SK-N-SH treated with all-trans-retinoic acid at 6 μM for 48 hours (cell line): ENCODE data around the gene SPOCK1.

Source experiments
- ATAC-seq: fragments of 200-7000 bp; cut with Tn5 transposase; 3 replicates; pipeline ENCODE4 v1.9.1; 2020; ENCODE audit warnings: mild to moderate bottlenecking, moderate library complexity
- ARNTL ChIP-seq: fragments of 450-650 bp; formaldehyde crosslinking; IDR thresholded peaks from 2 replicates; pipeline ENCODE4 v1.5.0; 2020; ENCODE audit warnings: low read depth, mild to moderate bottlenecking, moderate library complexity, borderline replicate concordance
- CSDC2 ChIP-seq: fragments of 250-450 bp; sonication (Bioruptor Pico); IDR thresholded peaks from 2 replicates; pipeline ENCODE4 v1.5.0; 2020; ENCODE audit warnings: mild to moderate bottlenecking, moderate library complexity
- CSRNP3 ChIP-seq: fragments of 250-450 bp; sonication (Bioruptor Pico); IDR thresholded peaks from 2 replicates; pipeline ENCODE4 v1.5.1; 2021; ENCODE audit warnings: mild to moderate bottlenecking, moderate library complexity
- GLIS3 ChIP-seq: fragments of 250-450 bp; sonication (Bioruptor Pico); IDR thresholded peaks from 2 replicates; pipeline ENCODE4 v1.5.0; 2020; ENCODE audit warnings: mild to moderate bottlenecking, moderate library complexity
- ISL1 ChIP-seq: fragments of 250-450 bp; sonication (Bioruptor Pico); IDR thresholded peaks from 2 replicates; pipeline ENCODE4 v2.1.2; 2022; ENCODE audit warnings: mild to moderate bottlenecking, moderate library complexity
- OSR1 ChIP-seq: fragments of 250-450 bp; sonication (Bioruptor Pico); IDR thresholded peaks from 2 replicates; pipeline ENCODE4 v1.8.0; 2022; ENCODE audit warnings: moderate library complexity, mild to moderate bottlenecking, inconsistent platforms
- PATZ1 ChIP-seq: fragments of 250-450 bp; sonication (Bioruptor Pico); IDR thresholded peaks from 2 replicates; pipeline ENCODE4 v1.8.0; 2020; ENCODE audit warnings: mild to moderate bottlenecking, moderate library complexity, borderline replicate concordance
- PPARA ChIP-seq: fragments of 250-450 bp; sonication (Bioruptor Pico); IDR thresholded peaks from 2 replicates; pipeline ENCODE4 v1.5.0; 2020; ENCODE audit warnings: mild to moderate bottlenecking, borderline replicate concordance
- RARB ChIP-seq: fragments of 250-450 bp; sonication (Bioruptor Pico); IDR thresholded peaks from 2 replicates; pipeline ENCODE4 v1.8.0; 2021; ENCODE audit warnings: mild to moderate bottlenecking, moderate library complexity
- SNAI2 ChIP-seq: fragments of 250-450 bp; sonication (Bioruptor Pico); IDR thresholded peaks from 2 replicates; pipeline ENCODE4 v1.5.0; 2020; ENCODE audit warnings: mild to moderate bottlenecking, moderate library complexity
- TCF4 ChIP-seq: fragments of 250-450 bp; sonication (Bioruptor Pico); IDR thresholded peaks from 2 replicates; pipeline ENCODE4 v1.8.0; 2021; ENCODE audit warnings: mild to moderate bottlenecking, moderate library complexity, borderline replicate concordance
- ZC3H10 ChIP-seq: fragments of 250-450 bp; sonication (Bioruptor Pico); IDR thresholded peaks from 2 replicates; pipeline ENCODE4 v1.5.1; 2021; ENCODE audit warnings: mild to moderate bottlenecking, moderate library complexity
- ZFP3 ChIP-seq: fragments of 250-450 bp; sonication (Bioruptor Pico); IDR thresholded peaks from 2 replicates; pipeline ENCODE4 v1.5.0; 2020; ENCODE audit warnings: mild to moderate bottlenecking, moderate library complexity
- ZNF565 ChIP-seq: fragments of 450-650 bp; formaldehyde crosslinking; conservative IDR thresholded peaks from 2 replicates; pipeline ENCODE4 v1.5.0; 2020; ENCODE audit warnings: low read depth, mild to moderate bottlenecking, moderate library complexity
- ZNF70 ChIP-seq: fragments of 450-650 bp; formaldehyde crosslinking; IDR thresholded peaks from 2 replicates; pipeline ENCODE4 v1.5.0; 2020; ENCODE audit warnings: mild to moderate bottlenecking, moderate library complexity
- ZNF8 ChIP-seq: fragments of 450-650 bp; formaldehyde crosslinking; IDR thresholded peaks from 2 replicates; pipeline ENCODE4 v1.5.0; 2020; ENCODE audit warnings: mild to moderate bottlenecking, moderate library complexity
- TF ChIP-seq, protein P1 (sequence below): fragments of 250-450 bp; sonication (Bioruptor Pico); IDR thresholded peaks from 2 replicates; pipeline ENCODE4 v1.5.0; 2020; ENCODE audit warnings: mild to moderate bottlenecking, moderate library complexity

Gene SPOCK1

GRCh38 chr5:137375741-137376526, 123.2 kb downstream of the SPOCK1 start:
- no peak for ATAC-seq
- TF ChIP-seq CSRNP3 = no peak
- no peak for TF ChIP-seq PATZ1 (CRISPR knock-in tag)
- TF ChIP-seq CSDC2 (CRISPR knock-in tag) = no peak
- no peak for TF ChIP-seq ZNF8
- no peak for TF ChIP-seq GLIS3 (CRISPR knock-in tag)
- TF ChIP-seq ZNF565 (CRISPR knock-in tag) = no peak
- no peak for TF ChIP-seq ISL1 (CRISPR knock-in tag)
- TF ChIP-seq ARNTL = no peak
- TF ChIP-seq OSR1 = no peak
- TF ChIP-seq ZFP3 (CRISPR knock-in tag) = no peak
- no peak for TF ChIP-seq SNAI2 (CRISPR knock-in tag)
- no peak for TF ChIP-seq RARB (CRISPR knock-in tag)

DNA sequence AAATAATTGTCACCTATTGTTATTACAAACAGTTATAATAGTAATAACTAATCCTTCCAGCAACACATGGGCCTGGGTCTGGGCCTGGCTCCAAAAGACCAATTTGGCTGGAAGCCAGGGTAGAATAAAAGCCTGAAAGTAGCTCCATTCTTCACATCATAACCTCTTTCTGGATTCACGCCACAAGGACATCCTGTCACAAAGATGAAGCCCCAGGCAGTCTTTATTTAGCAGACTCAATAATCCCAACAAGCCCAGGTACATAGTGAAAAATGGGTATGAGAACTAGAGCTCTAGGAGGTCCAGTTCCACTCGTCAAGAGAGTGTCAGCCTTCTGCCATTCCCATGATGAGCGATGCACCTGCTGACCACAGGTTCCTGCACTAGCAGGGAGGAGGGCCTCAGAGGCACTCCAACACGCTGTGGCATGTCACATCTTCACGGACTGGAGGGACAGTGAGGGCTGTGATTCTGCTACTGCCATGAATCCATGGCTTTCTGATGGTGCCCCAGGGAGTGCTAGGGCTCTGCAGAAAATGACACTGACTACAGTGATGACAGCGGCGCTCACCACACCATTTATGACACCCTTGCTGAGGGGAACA, 124.9 kb downstream of the SPOCK1 start:
- TF ChIP-seq ZNF565 (CRISPR knock-in tag) (no peak), PPARA (CRISPR knock-in tag) (no peak), ISL1 (CRISPR knock-in tag) (peak; percentile 67), TCF4 (peak; percentile 45; the same call in 1 of the 2 replicates), ZNF70 (CRISPR knock-in tag) (no peak)
- TF ChIP-seq, protein P1, sequence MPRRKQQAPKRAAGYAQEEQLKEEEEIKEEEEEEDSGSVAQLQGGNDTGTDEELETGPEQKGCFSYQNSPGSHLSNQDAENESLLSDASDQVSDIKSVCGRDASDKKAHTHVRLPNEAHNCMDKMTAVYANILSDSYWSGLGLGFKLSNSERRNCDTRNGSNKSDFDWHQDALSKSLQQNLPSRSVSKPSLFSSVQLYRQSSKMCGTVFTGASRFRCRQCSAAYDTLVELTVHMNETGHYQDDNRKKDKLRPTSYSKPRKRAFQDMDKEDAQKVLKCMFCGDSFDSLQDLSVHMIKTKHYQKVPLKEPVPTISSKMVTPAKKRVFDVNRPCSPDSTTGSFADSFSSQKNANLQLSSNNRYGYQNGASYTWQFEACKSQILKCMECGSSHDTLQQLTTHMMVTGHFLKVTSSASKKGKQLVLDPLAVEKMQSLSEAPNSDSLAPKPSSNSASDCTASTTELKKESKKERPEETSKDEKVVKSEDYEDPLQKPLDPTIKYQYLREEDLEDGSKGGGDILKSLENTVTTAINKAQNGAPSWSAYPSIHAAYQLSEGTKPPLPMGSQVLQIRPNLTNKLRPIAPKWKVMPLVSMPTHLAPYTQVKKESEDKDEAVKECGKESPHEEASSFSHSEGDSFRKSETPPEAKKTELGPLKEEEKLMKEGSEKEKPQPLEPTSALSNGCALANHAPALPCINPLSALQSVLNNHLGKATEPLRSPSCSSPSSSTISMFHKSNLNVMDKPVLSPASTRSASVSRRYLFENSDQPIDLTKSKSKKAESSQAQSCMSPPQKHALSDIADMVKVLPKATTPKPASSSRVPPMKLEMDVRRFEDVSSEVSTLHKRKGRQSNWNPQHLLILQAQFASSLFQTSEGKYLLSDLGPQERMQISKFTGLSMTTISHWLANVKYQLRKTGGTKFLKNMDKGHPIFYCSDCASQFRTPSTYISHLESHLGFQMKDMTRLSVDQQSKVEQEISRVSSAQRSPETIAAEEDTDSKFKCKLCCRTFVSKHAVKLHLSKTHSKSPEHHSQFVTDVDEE (CRISPR knock-in tag) = 0 out of 2 replicates have a peak, but pooled peaks have one; percentile 54
- ATAC-seq = peak; percentile 61; the same call in 2 of the 3 replicates

DNA sequence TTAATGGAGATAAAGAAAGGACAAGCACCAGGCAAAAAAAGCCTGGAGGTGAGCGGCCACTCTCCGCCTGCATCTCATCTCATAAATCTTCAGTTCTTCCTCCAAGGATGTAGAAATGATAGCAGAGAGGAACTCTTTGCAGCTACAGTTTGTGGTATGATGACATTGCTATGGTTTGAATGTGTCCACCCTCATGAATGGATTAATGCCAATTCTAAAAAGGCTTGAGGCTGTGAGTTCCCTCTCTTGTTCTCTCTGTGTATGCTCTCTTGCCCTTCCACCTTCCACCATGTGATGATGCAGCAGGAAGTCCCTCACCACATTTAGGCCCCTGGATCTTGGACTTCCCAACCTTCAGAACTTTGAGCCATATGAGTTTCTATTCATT, 126.4 kb downstream of the SPOCK1 start:
- no peak for ATAC-seq
- TF ChIP-seq PATZ1 (CRISPR knock-in tag) (no peak), GLIS3 (CRISPR knock-in tag) (no peak), RARB (CRISPR knock-in tag) (no peak), ZC3H10 (no peak)

DNA sequence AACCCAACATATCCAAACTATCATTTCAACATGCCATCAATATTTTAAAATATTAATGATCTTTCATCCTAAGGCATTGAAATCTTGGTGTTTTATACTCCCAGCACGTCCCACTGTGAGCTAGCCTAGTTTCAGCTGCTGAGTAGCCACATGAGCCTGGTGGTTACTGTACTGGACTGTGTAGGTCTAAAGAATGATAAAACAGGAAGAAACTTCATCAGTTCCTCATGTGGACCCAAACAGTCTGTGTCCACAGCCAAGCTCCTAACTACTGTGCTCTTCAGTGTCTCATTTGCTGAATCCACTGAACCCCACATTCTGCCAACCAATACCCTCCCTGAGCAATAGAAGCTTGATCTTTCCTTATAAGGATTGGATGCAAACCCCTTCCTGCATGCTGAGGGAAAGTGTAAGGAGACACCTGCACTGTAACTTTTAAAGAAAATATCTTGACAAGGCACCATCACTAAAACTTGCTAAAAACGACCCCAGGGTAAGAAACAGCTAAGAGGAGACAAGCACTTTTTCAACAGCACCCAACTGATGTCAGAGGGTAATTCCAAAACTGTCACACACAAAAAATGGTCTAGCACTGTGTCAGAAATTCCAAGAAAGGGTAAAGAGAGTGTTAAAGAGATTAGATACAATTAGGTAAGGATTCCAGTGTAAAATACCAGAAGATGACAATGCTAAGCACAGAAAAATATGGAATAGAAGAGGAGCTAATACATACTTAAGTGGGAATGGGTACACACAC, 126.9 kb downstream of the SPOCK1 start:
- TF ChIP-seq ZFP3 (CRISPR knock-in tag) = no peak
- no peak for TF ChIP-seq ARNTL
- TF ChIP-seq PATZ1 (CRISPR knock-in tag) = no peak
- TF ChIP-seq CSRNP3 = no peak
- TF ChIP-seq OSR1 = no peak
- no peak for ATAC-seq
